AG20443 (cell line): ENCODE measurements around the gene REM1.
"Not testable (repeated sequence)": the region's sequence is repeated elsewhere in the genome, so short reads cannot be mapped to it uniquely, and the experiment has no call there.

Experiments
- DNase-seq: peaks from one replicate; pipeline ENCODE4 v3.0.0; 2012; ENCODE audit warnings: low spot score, mixed read lengths

Gene REM1

GRCh38 chr20:31485450-31486339, 10.6 kb downstream of the REM1 start:
- DNase-seq: peak; percentile 82

GRCh38 chr20:31488115-31488514, 13.0 kb downstream of the REM1 start:
- DNase-seq: no peak

GRCh38 chr20:31489152-31489551, 14.1 kb downstream of the REM1 start:
- no peak for DNase-seq

- no peak for DNase-seq
Observed at GRCh38 chr20:31490752-31491151, 15.7 kb downstream of the REM1 start.

GRCh38 chr20:31494131-31494530, 19.0 kb downstream of the REM1 start:
- peak; percentile 66 for DNase-seq

- peak; percentile 56 for DNase-seq
Observed at GRCh38 chr20:31496761-31497295, 21.7 kb downstream of the REM1 start.

GRCh38 chr20:31497838-31498540, 22.9 kb downstream of the REM1 start:
- peak; percentile 58 for DNase-seq

- no peak for DNase-seq
Observed at GRCh38 chr20:31500527-31500926, 25.4 kb downstream of the REM1 start.

- peak; percentile 92 for DNase-seq
Observed at GRCh38 chr20:31502884-31503673, 28.0 kb downstream of the REM1 start.

GRCh38 chr20:31505903-31506302, 30.8 kb downstream of the REM1 start:
- DNase-seq: no peak

GRCh38 chr20:31508517-31509244, 33.6 kb downstream of the REM1 start:
- no peak for DNase-seq

GRCh38 chr20:31514154-31515071, 39.3 kb downstream of the REM1 start, which contains the start of gene HM13:
TSS of gene HM13 (plus strand) at chr20:31514442. CDS start at chr20:31514552, 110 bp downstream.
- peak; percentile 99 for DNase-seq

GRCh38 chr20:31515072-31515774, 40.1 kb downstream of the REM1 start:
- DNase-seq: no peak

GRCh38 chr20:31515775-31516107, 40.7 kb downstream of the REM1 start:
- DNase-seq: no peak

GRCh38 chr20:31516166-31516565, 41.1 kb downstream of the REM1 start:
- DNase-seq: no peak

GRCh38 chr20:31516651-31517050, 41.6 kb downstream of the REM1 start:
- DNase-seq: no peak

GRCh38 chr20:31517373-31517772, 42.3 kb downstream of the REM1 start:
- peak; percentile 82 for DNase-seq

GRCh38 chr20:31521267-31521666, 46.2 kb downstream of the REM1 start:
- DNase-seq: not testable (repeated sequence)

- no peak for DNase-seq
Observed at GRCh38 chr20:31522731-31523130, 47.6 kb downstream of the REM1 start.
